Epithelial cell of umbilical artery (primary cell): Measurements from ENCODE around the gene SLC49A4. TPM values are rescaled to one million over a fixed set of nuclear protein-coding genes. Genes with fewer than 3 reads are reported as not detected.

Experiments used
- total RNA-seq: library from RNA; depleted of rRNA; stranded (reverse); fragments of >200 nt; gene quantifications from 2 replicates; pipeline ENCODE4 v1.2.3, GENCODE V29; 2014

Gene SLC49A4
- 13.3 and 18.8 TPM in 2 replicates for total RNA-seq

GRCh38 chr3:122794779-122795673 is at the start of gene SLC49A4:
Gene SLC49A4 (plus strand): TSS chr3:122795069. CDS start chr3:122795193, 124 bp downstream.

GRCh38 chr3:122793568-122794416 is 1.1 kb upstream of the SLC49A4 start, which contains the start of gene HSPBAP1:
Gene HSPBAP1 (minus strand): TSS chr3:122793831. CDS start chr3:122793680, 151 bp downstream.

Other genes starting within 250 kb of the SLC49A4 start
- 12.7 and 115 TPM in 2 replicates for gene PARP9, start 230.8 kb upstream of the SLC49A4 start, total RNA-seq
- gene DTX3L, start 230.7 kb upstream of the SLC49A4 start, total RNA-seq: 9.4 and 59.1 TPM in 2 replicates
- 0.32 TPM in 1 of 2 replicates, not detected in the other for gene PARP15, start 217.4 kb upstream of the SLC49A4 start, total RNA-seq
- gene PARP14, start 114.2 kb upstream of the SLC49A4 start, total RNA-seq: 71.8 and 326 TPM in 2 replicates
- gene HSPBAP1, start 1.2 kb upstream of the SLC49A4 start, total RNA-seq: 5.5 and 11.6 TPM in 2 replicates
- not detected in 2 replicates for gene SEMA5B, start 232.7 kb downstream of the SLC49A4 start, total RNA-seq